Measurements from ENCODE around the gene HOXC9. TPM values are rescaled to one million over a fixed set of nuclear protein-coding genes. Genes with fewer than 3 reads are reported as not detected.
A peak's percentile ranks its signal among the peaks of the same experiment; 100 is the strongest.

Gene HOXC9
- total and polyA plus RNA-seq, 9 of the 15 experiments (the other 6 are each of a cell fraction or from before 2014, with no cell fraction given) = 1.1 to 10.5 (median 9.3) TPM

DNA sequence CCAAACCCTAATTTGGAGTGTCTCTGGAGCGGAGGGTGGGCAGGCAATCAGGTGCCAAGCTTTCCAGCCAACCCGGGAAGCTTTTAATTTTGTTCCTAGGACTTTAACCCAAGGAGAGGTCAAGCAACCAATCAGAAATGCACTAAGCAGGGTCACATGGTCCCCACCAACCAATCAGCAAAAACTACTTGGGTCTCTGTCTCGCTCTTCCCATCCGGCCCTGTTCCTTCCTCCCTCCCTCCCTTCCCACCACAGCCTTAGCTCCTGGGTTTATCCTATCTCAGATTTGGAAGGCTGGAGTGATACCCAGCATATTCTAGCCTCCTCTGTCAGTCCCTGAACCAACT, 40.2 kb downstream of the HOXC9 start:
- BruUV-seq (replicated peaks) = no TSS peak
- 18% methylated on average over 3 of the region's 4 CpGs for WGBS (ENCODE audit: insufficient coverage, low coverage, missing lambda C conversion rate)
- H2AFZ ChIP-seq (ENCODE audit: low read depth, low read length) = peak overlapping the region; percentile 56
- H3K36me3 ChIP-seq (ENCODE audit: control insufficient read depth, insufficient read depth, low read length) = no peaks in the 10 kb centered on the region
- H4K20me1 ChIP-seq (replicated peaks; ENCODE audit: control insufficient read depth, insufficient read depth, low read length) = no peaks in the 10 kb centered on the region
- no peak overlapping the region for H3K27ac ChIP-seq (ENCODE audit: extremely low read depth, low read depth, low read length)
- peaks cover 0 to 4% of the 10 kb centered on the region in 2 experiments; a peak in 3 of 5 replicates for H3K4me1 ChIP-seq (replicated peaks in 1 of 2; ENCODE audit: control insufficient read depth in 2 of 2, insufficient read depth in 2 of 2, low read length in 2 of 2)
- intact Hi-C loops (cut with micrococcal nuclease) (no loop called here), in situ Hi-C loops (cut with MboI) (no loop called here)
- POLR2A ChIA-PET = interaction anchor here (1.1 kb wide), 1 partner anchor 12 kb away, joined by 3 read pairs; no protein-coding TSS in a partner anchor
- CTCF ChIA-PET (ENCODE audit: low intra/inter-chr PET ratio) = no interaction called here
- peaks cover 17% of the 10 kb centered on the region in 2 experiments; a peak in 3 of 5 replicates for H3K27me3 ChIP-seq (ENCODE audit: control insufficient read depth in 2 of 2, insufficient read depth in 2 of 2, low read length in 2 of 2)
- no peaks in the 10 kb centered on the region for H3K9me1 ChIP-seq (ENCODE audit: control insufficient read depth, insufficient read depth, low read length)
- no peak overlapping the region for H3K9ac ChIP-seq (ENCODE audit: insufficient read depth in 1 of 2, low read depth in 2 of 2, low read length in 2 of 2)
- ATAC-seq (peak; percentile 89), DNase-seq (ENCODE audit: extremely low read depth in 1 of 4, low spot score in 3 of 4) (peak; percentile 65 to 97 (median 96)), FAIRE-seq (peak; percentile 96)
- peak overlapping the region; percentile 27; the same call in 1 of the 2 replicates for H3K4me2 ChIP-seq (ENCODE audit: insufficient read depth, low read length)
- H3K4me3 ChIP-seq = no peak overlapping the region
- no peaks in the 10 kb centered on the region for H3K79me2 ChIP-seq (ENCODE audit: control insufficient read depth, insufficient read depth, low read length)
- H3K9me3 ChIP-seq (replicated peaks; ENCODE audit: control insufficient read depth, insufficient read depth, low read depth, low read length) = no peaks in the 10 kb centered on the region
- peak; percentile 87 for TF ChIP-seq NFYB (IDR thresholded peaks at IDR 0.05; ENCODE audit: extremely low read depth, insufficient read length)
- TF ChIP-seq RAD51 (IDR thresholded peaks at IDR 0.05; ENCODE audit: borderline replicate concordance, low read depth) = peak; percentile 86
- TF ChIP-seq USF2 (CRISPR knock-in tag; IDR thresholded peaks at IDR 0.05) = peak; percentile 92
- TF ChIP-seq, protein P1, sequence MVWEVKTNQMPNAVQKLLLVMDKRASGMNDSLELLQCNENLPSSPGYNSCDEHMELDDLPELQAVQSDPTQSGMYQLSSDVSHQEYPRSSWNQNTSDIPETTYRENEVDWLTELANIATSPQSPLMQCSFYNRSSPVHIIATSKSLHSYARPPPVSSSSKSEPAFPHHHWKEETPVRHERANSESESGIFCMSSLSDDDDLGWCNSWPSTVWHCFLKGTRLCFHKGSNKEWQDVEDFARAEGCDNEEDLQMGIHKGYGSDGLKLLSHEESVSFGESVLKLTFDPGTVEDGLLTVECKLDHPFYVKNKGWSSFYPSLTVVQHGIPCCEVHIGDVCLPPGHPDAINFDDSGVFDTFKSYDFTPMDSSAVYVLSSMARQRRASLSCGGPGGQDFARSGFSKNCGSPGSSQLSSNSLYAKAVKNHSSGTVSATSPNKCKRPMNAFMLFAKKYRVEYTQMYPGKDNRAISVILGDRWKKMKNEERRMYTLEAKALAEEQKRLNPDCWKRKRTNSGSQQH (CRISPR knock-in tag; IDR thresholded peaks at IDR 0.05) = no peak
- no peak for TF ChIP-seq CXXC5 (CRISPR knock-in tag; IDR thresholded peaks at IDR 0.05)
- TF ChIP-seq, protein P2, sequence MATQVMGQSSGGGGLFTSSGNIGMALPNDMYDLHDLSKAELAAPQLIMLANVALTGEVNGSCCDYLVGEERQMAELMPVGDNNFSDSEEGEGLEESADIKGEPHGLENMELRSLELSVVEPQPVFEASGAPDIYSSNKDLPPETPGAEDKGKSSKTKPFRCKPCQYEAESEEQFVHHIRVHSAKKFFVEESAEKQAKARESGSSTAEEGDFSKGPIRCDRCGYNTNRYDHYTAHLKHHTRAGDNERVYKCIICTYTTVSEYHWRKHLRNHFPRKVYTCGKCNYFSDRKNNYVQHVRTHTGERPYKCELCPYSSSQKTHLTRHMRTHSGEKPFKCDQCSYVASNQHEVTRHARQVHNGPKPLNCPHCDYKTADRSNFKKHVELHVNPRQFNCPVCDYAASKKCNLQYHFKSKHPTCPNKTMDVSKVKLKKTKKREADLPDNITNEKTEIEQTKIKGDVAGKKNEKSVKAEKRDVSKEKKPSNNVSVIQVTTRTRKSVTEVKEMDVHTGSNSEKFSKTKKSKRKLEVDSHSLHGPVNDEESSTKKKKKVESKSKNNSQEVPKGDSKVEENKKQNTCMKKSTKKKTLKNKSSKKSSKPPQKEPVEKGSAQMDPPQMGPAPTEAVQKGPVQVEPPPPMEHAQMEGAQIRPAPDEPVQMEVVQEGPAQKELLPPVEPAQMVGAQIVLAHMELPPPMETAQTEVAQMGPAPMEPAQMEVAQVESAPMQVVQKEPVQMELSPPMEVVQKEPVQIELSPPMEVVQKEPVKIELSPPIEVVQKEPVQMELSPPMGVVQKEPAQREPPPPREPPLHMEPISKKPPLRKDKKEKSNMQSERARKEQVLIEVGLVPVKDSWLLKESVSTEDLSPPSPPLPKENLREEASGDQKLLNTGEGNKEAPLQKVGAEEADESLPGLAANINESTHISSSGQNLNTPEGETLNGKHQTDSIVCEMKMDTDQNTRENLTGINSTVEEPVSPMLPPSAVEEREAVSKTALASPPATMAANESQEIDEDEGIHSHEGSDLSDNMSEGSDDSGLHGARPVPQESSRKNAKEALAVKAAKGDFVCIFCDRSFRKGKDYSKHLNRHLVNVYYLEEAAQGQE (IDR thresholded peaks at IDR 0.05; ENCODE audit: borderline replicate concordance) = peak; percentile 34
- TF ChIP-seq, protein P2 (CRISPR knock-in tag; IDR thresholded peaks at IDR 0.05; ENCODE audit: low read depth) = no peak
- no peak for TF ChIP-seq NCOA4 (IDR thresholded peaks at IDR 0.05; ENCODE audit: partially characterized antibody)
- TF ChIP-seq, protein P3, sequence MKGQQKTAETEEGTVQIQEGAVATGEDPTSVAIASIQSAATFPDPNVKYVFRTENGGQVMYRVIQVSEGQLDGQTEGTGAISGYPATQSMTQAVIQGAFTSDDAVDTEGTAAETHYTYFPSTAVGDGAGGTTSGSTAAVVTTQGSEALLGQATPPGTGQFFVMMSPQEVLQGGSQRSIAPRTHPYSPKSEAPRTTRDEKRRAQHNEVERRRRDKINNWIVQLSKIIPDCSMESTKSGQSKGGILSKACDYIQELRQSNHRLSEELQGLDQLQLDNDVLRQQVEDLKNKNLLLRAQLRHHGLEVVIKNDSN (CRISPR knock-in tag; IDR thresholded peaks at IDR 0.05) = peak; percentile 88
- peak; percentile 79 for TF ChIP-seq FOS (IDR thresholded peaks at IDR 0.05; ENCODE audit: extremely low read depth, insufficient read length)
